GM18907 (cell line): Measurements from ENCODE around the gene TNNT3.
"Not testable (repeated sequence)": the region's sequence is repeated elsewhere in the genome, so short reads cannot be mapped to it uniquely, and the experiment has no call there.

Experiments
- ATAC-seq: cut with Tn5 transposase; IDR thresholded peaks from one replicate; pipeline ENCODE4 v1.9.1; 2021; ENCODE audit warnings: mild to moderate bottlenecking, moderate library complexity; ENCODE audit not compliant: unreplicated experiment

The TNNT3 gene

DNA sequence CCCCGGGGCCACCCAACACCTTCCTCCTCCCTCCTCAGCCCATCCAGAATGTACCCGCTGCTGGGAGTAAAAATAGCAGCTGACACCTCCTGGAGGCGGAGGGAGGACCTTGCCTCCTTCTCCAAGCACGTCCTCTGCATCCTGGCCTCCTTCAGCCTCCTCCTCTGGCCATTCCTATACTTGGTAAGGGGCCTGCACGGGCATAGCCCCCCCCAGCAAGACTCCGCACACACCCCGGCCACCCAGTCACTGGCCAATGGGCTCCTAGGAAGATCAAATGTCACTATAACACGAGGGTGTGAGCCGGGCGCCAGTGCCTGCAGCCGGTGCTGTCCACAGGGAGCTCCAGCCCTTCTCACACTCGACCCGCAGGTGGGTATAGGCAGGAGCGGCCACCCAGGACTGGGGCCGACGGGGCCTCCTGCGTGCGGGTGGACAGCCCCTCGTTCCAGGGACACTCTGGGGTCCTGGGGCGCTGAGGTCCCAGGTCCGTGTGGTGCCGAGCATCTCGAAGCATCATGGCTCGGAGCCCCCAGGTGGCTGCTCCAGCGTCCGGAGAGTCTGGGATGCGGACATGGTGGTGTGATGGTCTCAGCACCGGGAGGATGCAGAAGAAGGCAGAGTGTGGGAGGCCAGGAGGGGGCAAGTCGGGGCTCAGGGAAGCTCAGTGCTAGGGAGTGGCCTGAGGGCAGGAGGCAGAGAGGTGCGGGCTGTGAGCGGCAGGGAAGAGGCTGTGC, at the start of gene TNNT3:
Gene TNNT3 (plus strand): TSS at position 313 of the 737 bp plus-strand sequence. CDS start 3,172 bp downstream, outside the sequence.
- no peak for ATAC-seq

DNA sequence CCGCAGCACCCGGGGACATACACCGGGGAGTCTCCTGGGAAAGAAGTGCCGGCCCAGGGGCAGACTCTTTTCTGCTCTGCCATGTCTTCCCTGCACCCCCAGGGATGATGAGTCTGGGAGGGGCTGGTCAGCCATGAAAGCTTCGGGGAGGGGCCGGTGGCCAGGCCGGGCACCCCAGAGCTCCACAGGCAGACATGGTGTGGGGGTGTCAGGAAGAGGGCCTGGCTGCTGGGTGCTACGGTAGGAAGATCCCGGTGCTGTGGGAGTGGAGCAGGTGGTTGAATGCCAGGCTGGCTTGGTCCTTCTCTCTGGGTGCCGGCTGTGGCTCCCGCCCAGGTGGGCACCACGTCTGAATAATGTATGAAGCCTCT, 49.2 kb upstream of the TNNT3 start:
- ATAC-seq = no peak

GRCh38 chr11:1870721-1871466, 48.6 kb upstream of the TNNT3 start:
- no peak for ATAC-seq

- no peak for ATAC-seq
Observed at GRCh38 chr11:1871531-1871930, 48.0 kb upstream of the TNNT3 start.

DNA sequence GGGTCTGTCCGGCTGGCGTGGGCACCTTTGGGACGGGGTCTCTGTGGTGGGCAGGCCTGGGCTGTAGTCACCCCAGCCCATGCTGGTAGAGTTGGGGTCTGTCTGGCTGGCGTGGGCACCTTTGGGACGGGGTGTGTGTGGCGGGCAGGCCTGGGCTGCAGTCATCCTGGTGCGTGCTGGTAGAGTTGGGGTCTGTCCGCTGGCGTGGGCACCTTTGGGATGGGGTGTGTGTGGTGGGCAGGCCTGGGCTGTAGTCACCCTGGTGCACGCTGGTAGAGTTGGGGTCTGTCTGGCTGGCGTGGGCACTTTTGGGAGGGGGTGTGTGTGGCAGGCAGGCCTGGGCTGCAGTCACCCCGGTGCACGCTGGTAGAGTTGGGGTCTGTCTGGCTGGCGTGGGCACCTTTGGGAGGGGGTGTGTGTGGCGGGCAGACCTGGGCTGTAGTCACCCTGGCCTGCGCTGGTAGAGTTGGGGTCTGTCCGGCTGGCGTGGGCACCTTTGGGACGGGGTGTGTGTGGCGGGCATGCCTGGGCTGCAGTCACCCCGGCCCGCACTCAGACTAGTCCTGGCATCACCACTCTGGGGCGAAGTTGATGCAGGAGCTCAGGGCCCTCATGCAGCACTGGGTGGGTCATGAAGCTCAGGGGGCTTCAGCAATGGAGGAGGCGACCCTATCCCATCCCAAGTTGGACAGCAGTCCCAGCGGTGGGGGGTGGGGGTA, 47.1 kb upstream of the TNNT3 start:
- ATAC-seq = no peak

- no peak for ATAC-seq
Observed at GRCh38 chr11:1873048-1873812, 46.3 kb upstream of the TNNT3 start.

DNA sequence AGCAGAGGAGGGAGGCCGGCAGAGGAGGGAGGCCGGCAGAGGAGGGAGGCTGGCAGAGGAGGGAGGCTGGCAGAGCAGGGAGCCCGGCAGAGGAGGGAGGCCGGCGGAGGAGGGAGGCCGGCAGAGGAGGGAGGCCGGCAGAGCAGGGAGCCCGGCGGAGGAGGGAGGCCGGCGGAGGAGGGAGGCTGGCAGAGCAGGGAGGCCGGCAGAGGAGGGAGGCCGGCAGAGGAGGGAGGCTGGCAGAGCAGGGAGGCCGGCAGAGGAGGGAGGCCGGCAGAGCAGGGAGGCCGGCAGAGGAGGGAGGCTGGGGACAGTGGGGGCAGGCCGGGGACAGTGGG, 45.7 kb upstream of the TNNT3 start:
- not testable (repeated sequence) for ATAC-seq

DNA sequence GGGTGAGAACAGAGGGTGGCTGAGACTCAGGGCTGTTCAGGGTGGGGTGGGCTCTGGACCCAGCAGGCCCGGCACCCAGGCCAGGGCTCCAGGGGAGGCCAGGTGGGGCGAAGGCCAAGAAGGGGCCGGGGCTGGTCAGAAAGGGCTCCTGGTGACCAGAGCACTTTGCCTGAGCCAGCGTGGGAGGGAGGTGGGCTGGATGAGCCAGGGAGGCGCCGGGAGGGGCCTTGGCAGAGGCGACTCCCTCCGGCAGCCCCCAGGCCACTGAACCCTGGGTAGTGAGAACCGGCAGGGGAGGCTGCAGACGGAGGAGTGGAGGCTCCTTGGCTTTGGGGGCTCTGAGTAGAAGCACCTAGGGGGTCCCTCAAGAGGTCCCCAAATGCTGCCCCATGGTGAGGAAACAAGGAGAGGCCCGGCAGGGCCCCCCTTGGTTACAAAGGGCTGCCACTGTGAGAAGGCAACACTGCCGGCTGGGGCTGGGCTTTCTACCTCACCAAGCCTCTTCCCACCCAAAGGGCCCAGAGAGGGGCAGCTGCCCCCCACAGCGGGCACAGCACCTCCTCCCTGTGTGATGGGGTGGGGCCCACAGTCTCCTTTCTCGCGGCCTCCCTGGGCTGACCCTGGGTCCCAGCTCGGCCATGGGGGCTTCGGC, 44.9 kb upstream of the TNNT3 start:
- not testable (repeated sequence) for ATAC-seq

DNA sequence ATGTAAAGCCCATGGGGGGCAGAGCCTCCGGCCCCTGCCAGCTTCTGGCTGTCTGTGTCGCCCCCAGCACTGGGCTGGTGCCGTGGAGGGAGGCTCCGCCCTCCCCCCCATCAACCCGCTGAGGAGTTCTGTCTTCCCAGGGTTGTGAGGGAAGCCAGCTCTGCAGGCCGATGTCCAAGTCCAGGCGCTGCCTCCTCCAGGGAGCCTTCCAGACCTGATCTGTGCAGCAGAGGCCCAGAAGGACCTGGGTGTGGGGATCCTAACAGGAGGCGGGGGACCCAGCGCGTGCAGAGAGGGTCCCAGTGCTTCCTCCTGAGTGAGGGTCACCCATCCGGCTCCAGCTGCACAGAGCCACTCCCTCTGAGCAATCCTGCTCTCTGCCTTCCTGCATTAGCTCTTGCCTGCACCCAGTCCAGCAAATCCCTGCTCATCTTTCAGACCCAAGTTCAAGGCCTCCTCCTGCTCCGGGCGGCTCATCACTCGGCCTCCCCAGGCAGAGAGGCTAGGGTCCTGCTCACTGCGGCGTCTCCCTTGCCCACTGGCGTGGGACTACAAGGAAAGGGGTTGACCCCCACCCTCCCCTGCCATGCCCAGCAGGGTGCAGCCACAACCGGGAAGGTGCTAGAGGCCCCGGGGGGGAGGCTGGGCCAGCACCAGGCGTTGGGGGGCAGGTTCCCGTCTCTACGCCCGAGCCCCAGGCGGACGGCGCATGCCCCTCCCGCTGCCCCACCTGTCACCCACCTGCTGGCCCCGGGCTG, 44.2 kb upstream of the TNNT3 start:
- ATAC-seq = no peak

- not testable (repeated sequence) for ATAC-seq
Observed at GRCh38 chr11:1875851-1876301, 43.6 kb upstream of the TNNT3 start.

- ATAC-seq = no peak
Observed at GRCh38 chr11:1876361-1877063, 43.0 kb upstream of the TNNT3 start.

- no peak for ATAC-seq
Observed at GRCh38 chr11:1877211-1878136, 42.0 kb upstream of the TNNT3 start.

GRCh38 chr11:1878137-1879031, 41.1 kb upstream of the TNNT3 start:
- no peak for ATAC-seq

DNA sequence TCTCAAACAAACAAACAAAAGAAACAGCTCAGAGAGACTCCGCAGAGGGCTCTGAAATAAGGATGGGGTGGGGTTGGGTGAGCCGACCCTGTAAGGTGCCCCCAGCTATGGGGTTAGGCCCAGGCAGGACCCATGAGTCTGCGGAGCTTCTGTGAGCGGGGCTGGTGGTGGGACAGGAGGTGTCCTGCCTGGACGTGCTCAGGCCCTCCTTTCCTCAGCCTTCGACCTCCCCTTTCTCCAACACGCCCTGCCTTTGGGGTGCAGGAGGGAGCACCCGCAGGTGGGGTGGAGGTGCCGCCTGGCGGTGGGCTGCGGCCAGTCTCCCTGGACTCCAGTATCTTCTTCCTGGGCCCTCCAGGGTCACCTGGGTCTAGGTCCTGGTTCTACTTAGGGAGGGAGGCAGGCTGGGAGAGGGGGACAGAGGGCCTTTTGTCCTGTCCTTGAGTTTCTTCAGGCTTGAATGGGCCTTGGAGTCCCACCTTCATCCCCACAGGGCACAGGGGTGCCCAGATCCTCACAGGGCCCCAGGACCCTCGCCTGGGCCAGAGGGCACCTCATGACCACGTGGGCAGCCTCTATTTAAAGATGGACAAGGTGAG, 40.1 kb upstream of the TNNT3 start:
- ATAC-seq = no peak

GRCh38 chr11:1879941-1880720, 39.4 kb upstream of the TNNT3 start:
- ATAC-seq = no peak
